PC-9 (cell line): ENCODE measurements around the gene POLE4. TPM values are rescaled to one million over a fixed set of nuclear protein-coding genes. Genes with fewer than 3 reads are reported as not detected.

ENCODE experiments used
- BruUV-seq: library from RNA; stranded (reverse); fragments of 400-500 nt; replicated peaks from 2 replicates; lab custom pipeline; 2021; lab: Mats Ljungman, UMichigan
- CTCF ChIA-PET: fragments of 300-600 bp; sonication (Branson Sonifier 250); formaldehyde crosslinking; loops from one replicate; lab custom pipeline; 2022; ENCODE audit warnings: antibody characterized with exemption; lab: Charles Lee
- POLR2A ChIA-PET: fragments of 300-600 bp; sonication (Branson Sonifier 250); formaldehyde crosslinking; loops from one replicate; lab custom pipeline; 2022; ENCODE audit warnings: antibody characterized with exemption; ENCODE audit not compliant: unreplicated experiment; lab: Charles Lee
- DNase-seq, 2 experiments: peaks; one replicate each; pipeline versions ENCODE4 v3.0.0 to v3.0.0-alpha.2; 2015 to 2022; ENCODE audit warnings: mixed read lengths in 1 of 2
- H2AFZ ChIP-seq: fragments of 200-600 bp; sonication (generic); 2 replicates; pipeline ENCODE4 v1.8.1; 2017; ENCODE audit warnings: antibody characterized with exemption
- H3F3A ChIP-seq: fragments of 200-600 bp; sonication (generic); 2 replicates; pipeline ENCODE4 v1.8.1; 2017; ENCODE audit warnings: antibody characterized with exemption, mild to moderate bottlenecking, low read depth; ENCODE audit not compliant: insufficient read depth
- H3K27ac ChIP-seq: fragments of 200-600 bp; sonication (generic); 2 replicates; pipeline ENCODE4 v1.6.1; 2016; ENCODE audit warnings: mixed run types
- H3K27me3 ChIP-seq: fragments of 200-600 bp; sonication (generic); 2 replicates; pipeline ENCODE4 v1.6.1; 2016; ENCODE audit warnings: low read depth, mixed run types; ENCODE audit not compliant: insufficient read depth
- H3K36me3 ChIP-seq: fragments of 200-600 bp; sonication (generic); 2 replicates; pipeline ENCODE4 v1.6.1; 2016; ENCODE audit warnings: low read depth, mixed run types
- H3K4me1 ChIP-seq: fragments of 200-600 bp; sonication (generic); replicated peaks from 2 replicates; pipeline ENCODE4 v1.6.1; 2016; ENCODE audit warnings: mixed run types; ENCODE audit not compliant: insufficient read depth
- H3K4me2 ChIP-seq: fragments of 200-600 bp; sonication (generic); 2 replicates; pipeline ENCODE4 v1.6.1; 2017; ENCODE audit warnings: mixed run types
- H3K4me3 ChIP-seq: fragments of 200-600 bp; sonication (generic); 2 replicates; pipeline ENCODE4 v1.6.1; 2016; ENCODE audit warnings: mixed run types
- H3K79me2 ChIP-seq: fragments of 200-600 bp; sonication (generic); 2 replicates; pipeline ENCODE4 v1.6.1; 2017; ENCODE audit warnings: low read depth, mixed run types
- H3K9me2 ChIP-seq: fragments of 200-600 bp; sonication (generic); 2 replicates; pipeline ENCODE4 v1.8.1; 2017; ENCODE audit warnings: mild to moderate bottlenecking; ENCODE audit not compliant: insufficient read depth
- H3K9me3 ChIP-seq: fragments of 200-600 bp; sonication (generic); 2 replicates; pipeline ENCODE4 v1.8.1; 2016; ENCODE audit warnings: low read depth; ENCODE audit not compliant: insufficient read depth
- H4K20me1 ChIP-seq: fragments of 200-600 bp; sonication (generic); 2 replicates; pipeline ENCODE4 v1.8.1; 2017; ENCODE audit not compliant: insufficient read depth
- CTCF ChIP-seq: fragments of 200-600 bp; sonication (generic); conservative IDR thresholded peaks from 2 replicates; pipeline ENCODE4 v1.6.1; 2017; ENCODE audit warnings: mixed run types, antibody characterized with exemption, mild to moderate bottlenecking, moderate library complexity
- EZH2 ChIP-seq: fragments of 200-600 bp; sonication (generic); IDR thresholded peaks from 2 replicates; pipeline ENCODE4 v1.8.0; 2017; ENCODE audit warnings: antibody characterized with exemption, low read depth
- intact Hi-C: fragments of 100-400 bp; cut with micrococcal nuclease; formaldehyde crosslinking; loops from one replicate; pipeline ENCODE4 v1.10.0; 2022; ENCODE audit not compliant: unreplicated experiment
- total RNA-seq: library from RNA; stranded (reverse); gene quantifications from 2 replicates; pipeline ENCODE4 v1.2.3, GENCODE V29; 2021

POLE4 gene
- total RNA-seq, 1 experiment from 2014 or later: 53.8 TPM

- intact Hi-C loops: no loop called here
- Histone ChIP-seq H3K9me3 (no peaks in the 10 kb centered on the region), H3K4me3 (no peak overlapping the region), H3K79me2 (no peaks in the 10 kb centered on the region), H3K36me3 (0 out of 2 replicates have a peak, but pooled peaks cover 8% of the 10 kb centered on the region), H3K27me3 (no peaks in the 10 kb centered on the region), H4K20me1 (no peaks in the 10 kb centered on the region), H3K9me2 (no peaks in the 10 kb centered on the region), H3K27ac (no peak overlapping the region), H3F3A (no peaks in the 10 kb centered on the region), H2AFZ (no peak overlapping the region), H3K4me1 (no peaks in the 10 kb centered on the region), H3K4me2 (no peak overlapping the region)
- BruUV-seq: no TSS peak
- DNase-seq: no peak
- TF ChIP-seq EZH2: no peak
- TF ChIP-seq CTCF: no peak
- CTCF ChIA-PET: no interaction called here
- POLR2A ChIA-PET: no interaction called here
Observed at GRCh38 chr2:74931940-74932339, 26.5 kb upstream of the POLE4 start.

GRCh38 chr2:74935975-74936391 lies 22.5 kb upstream of the POLE4 start:
- H3K4me3 ChIP-seq: no peak overlapping the region
- no TSS peak for BruUV-seq
- no peaks in the 10 kb centered on the region for H3K4me1 ChIP-seq
- ChIA-PET POLR2A (no interaction called here), CTCF (no interaction called here)
- no peaks in the 10 kb centered on the region for H4K20me1 ChIP-seq
- no peaks in the 10 kb centered on the region for H3K79me2 ChIP-seq
- no peak overlapping the region for H2AFZ ChIP-seq
- H3K9me2 ChIP-seq: no peaks in the 10 kb centered on the region
- DNase-seq: no peak
- H3K36me3 ChIP-seq: no peaks in the 10 kb centered on the region
- TF ChIP-seq CTCF (no peak), EZH2 (no peak)
- no peak overlapping the region for H3K27ac ChIP-seq
- no peak overlapping the region for H3K4me2 ChIP-seq
- intact Hi-C loops: no loop called here
- H3F3A ChIP-seq: no peaks in the 10 kb centered on the region
- H3K9me3 ChIP-seq: no peaks in the 10 kb centered on the region
- H3K27me3 ChIP-seq: no peaks in the 10 kb centered on the region

- Histone ChIP-seq H3K4me3 (no peak overlapping the region), H3K9me3 (no peaks in the 10 kb centered on the region), H3K9me2 (no peaks in the 10 kb centered on the region), H3K36me3 (no peaks in the 10 kb centered on the region), H3K27me3 (no peaks in the 10 kb centered on the region), H2AFZ (no peak overlapping the region), H3K4me2 (no peak overlapping the region), H4K20me1 (no peaks in the 10 kb centered on the region), H3K79me2 (no peaks in the 10 kb centered on the region), H3K4me1 (no peaks in the 10 kb centered on the region), H3K27ac (no peak overlapping the region), H3F3A (no peaks in the 10 kb centered on the region)
- no peak for DNase-seq
- TF ChIP-seq EZH2 (no peak), CTCF (no peak)
- CTCF ChIA-PET: no interaction called here
- intact Hi-C loops: no loop called here
- POLR2A ChIA-PET: no interaction called here
- no TSS peak for BruUV-seq
Observed at GRCh38 chr2:74937221-74937880, 21.1 kb upstream of the POLE4 start.
